ENCODE results near the gene PLPPR3.

The PLPPR3 gene

DNA sequence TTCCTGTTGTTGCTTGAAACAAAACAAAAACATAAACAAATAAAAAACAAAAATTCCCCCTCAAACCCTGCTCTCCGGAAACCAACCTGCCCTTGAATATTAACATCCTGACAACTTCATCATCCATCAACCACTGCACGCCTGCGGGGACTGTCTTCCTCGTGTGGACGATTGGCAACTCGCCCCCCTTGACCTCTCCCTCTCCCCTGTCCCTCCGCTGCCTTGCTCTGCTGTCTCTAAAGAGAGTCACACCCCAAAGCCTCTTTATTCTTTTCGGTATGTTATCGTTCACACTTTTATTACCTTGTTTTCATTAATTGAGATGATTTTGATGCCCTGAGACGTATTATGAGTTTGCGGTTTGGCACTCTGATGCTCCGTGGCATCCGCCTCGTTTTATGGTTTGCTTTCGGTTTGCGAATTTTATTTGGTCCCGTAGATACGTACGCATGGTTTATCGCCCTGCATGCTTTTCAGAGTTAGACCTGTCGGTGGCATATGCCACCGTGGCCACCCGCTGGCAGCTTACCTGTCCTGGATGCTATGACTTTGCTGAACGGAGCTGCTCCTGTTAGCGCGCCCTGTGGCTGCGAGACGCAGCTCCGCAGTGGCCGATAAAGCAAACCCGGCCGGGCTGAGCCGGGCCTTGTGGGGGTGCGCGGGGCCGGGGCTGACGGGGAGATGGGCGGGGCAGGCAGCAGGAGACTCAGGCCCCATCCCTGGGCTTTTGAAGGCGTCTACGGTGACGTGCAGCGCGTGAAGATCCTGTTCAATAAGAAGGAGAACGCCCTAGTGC is 13.9 kb downstream of the PLPPR3 start:
- DNase-seq, result no peak

DNA sequence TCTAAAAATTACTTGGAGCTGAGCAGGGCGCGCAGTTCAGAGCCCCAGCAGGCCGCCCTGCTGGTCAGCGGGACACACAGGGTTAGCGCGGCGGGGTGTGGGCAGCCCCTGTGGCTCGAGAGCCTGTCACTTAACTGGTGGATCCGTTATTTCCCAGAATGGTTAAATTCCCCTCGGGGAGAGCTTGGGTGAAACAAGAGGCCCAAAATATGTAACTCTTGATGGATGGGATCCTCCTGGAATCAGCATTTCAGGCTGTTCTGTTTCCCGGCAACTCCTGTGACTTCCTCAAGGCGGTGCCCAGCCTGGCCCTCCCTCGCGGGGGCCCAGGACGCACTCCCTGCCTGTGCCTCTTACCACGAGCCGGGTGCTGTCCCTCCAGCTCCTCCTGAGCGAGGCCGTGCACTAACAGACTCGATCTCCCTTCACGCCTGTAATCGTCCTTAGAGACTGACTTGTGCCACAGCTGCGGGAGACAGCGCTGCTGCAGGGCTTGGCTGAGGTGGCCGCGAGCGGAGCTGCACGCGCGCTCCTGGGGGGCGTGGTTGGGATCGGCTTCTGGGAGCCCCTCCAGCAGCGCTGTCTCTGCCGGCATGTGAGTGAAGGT is 14.8 kb downstream of the PLPPR3 start:
- no peak for DNase-seq

DNA sequence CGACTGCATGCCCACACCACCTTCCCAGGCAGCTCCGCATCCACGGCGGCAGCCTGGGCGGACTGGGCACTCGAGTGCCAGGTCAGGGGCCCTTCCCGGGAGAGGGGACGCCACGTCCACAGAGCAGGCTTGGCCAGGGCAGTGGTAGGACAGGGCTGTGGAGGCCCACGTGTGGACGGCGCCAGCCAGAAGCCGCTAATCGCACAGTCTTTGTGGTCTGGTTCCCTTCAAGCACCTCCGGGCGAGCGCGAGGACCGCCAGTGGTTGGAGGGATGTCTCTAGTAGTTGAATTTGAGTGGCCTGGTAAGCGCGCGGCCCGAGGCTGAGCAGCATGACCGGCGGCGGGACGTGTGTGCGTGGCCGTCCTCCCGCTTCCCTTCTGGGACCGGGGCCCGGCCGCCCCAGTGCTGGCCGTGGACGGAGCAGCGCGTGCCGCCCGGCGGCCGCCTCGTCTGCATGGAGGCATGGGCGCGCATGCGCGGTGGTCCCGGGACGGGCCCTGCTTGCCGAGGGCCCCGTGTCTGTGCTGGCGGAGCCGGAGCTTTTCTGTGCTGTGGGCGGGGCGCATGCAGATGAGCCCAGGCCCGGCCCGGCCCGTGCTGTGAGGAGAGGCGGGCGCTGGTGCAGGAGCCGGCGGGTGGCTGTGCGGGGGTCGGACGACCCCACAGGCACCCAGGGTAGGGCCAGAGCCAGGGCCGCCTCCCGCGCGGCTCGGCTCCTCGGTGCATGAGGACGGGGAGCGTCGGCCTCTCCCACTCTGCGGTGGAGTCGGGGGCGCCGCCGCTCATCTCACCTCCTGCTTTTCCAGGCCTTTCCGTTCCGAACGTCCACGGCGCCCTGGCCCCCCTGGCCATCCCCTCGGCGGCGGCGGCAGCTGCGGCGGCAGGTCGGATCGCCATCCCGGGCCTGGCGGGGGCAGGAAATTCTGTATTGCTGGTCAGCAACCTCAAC is 15.9 kb downstream of the PLPPR3 start:
- DNase-seq, result no peak

DNA sequence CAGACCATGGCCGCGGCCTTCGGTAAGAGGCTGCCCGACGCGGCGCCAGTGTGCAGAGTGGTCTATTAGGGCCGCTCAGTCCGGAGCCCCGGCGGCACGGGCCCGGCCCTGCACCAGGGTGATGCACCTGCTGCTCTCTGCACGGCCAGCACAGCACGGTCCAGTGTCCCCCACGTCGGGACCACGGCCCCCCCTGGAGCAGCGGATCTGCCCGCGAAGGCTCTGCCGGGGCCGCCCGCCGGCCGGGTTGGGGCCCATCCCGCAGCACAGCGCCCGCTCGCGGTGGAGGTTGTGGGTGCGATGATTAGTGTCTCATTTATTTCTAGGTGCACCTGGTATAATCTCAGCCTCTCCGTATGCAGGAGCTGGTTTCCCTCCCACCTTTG is 16.6 kb downstream of the PLPPR3 start:
- no peak for DNase-seq

DNA sequence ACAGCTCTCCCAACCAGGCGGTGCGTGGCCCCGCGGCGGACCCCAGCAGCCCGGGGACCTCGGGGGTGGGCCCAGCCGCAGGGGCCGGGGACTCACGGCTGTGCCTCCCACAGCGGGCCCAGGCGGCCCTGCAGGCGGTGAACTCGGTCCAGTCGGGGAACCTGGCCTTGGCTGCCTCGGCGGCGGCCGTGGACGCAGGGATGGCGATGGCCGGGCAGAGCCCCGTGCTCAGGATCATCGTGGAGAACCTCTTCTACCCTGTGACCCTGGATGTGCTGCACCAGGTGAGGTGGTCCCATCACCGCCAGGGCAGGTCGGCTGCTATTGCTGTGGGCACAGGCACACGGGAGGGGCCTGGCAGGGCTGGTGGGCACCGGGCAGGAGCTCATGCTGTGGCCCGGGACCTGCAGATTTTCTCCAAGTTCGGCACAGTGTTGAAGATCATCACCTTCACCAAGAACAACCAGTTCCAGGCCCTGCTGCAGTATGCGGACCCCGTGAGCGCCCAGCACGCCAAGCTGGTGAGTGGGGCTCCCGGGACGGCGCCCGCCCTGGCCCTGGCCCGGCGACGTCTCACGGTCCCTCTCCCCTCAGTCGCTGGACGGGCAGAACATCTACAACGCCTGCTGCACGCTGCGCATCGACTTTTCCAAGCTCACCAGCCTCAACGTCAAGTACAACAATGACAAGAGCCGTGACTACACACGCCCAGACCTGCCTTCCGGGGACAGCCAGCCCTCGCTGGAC is 17.2 kb downstream of the PLPPR3 start:
- no peak for DNase-seq

DNA sequence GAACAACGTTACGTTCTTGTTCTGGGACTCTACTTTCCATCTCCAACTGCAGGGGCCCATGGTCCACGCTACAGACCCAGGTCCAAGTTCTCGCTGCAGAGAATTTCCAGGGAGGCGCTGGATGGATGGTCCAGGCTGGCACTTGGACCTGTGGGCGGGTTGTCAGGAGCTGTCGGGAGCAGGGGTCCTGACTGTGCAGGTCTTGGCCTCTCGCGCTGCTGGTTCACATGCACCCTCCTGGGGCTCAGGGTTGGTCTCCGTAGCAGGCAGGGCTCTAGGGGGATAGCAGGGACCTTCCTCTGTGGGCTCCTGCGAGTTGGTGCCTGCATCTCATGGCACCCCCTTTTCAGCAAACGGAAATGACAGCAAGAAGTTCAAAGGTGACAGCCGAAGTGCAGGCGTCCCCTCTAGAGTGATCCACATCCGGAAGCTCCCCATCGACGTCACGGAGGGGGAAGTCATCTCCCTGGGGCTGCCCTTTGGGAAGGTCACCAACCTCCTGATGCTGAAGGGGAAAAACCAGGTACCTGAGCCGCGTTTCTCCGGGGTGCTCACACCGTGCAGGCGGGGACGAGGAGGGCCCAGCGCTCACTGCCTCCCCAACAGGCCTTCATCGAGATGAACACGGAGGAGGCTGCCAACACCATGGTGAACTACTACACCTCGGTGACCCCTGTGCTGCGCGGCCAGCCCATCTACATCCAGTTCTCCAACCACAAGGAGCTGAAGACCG is 17.9 kb downstream of the PLPPR3 start:
- DNase-seq, result no peak

DNA sequence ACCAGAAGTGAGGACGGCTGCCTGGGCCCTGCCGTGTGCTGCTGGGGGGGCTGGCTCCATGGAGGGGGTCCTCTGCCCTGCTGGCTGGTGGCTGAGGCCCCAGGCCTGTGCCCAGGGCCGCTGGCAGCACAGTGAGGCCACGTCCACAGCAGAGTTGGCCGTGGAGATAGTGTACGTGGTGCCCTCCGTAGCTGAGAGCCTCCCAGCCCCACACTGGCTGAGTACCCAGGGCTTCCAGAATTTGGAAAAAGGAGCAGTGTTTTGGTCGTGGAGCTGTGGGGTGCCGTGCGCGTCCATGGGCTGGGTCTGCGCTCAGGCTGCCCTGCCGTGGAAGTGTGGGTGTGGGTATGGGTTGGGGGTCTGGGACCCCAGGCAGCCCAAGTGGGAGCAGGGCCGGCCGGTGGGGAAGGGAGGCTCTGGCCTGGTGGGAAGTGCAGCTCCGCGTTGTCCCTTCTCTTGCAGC is 18.6 kb downstream of the PLPPR3 start:
- no peak for DNase-seq

DNA sequence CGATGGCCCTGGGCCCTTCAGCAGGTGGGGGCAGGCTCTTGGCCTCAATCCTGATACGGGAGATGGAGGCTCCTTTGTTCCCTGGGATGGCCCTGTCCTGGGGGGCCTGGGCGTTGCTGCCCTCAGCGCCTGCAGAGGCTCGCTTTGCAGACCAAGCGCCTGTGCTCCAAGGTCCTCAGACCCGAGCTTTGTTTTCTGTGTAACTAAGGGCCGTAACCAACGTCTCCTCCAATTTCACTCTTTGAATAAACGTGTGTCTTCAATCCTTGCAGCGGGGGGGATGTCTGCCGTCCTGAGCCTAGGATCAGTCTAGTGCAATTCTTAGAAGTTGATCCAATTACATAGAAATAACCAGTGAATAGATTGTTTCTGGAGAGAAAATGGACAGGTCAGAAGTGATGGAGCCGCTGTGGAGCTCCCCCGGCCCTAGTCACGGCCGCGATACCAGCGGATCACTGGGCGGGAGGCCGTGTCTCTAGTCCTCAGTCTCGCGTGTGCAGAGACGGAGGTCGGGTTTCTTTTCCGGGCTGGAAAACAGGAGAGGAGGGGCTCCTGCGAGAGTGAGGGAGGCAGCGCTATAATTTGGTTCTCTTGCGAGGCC is 19.2 kb downstream of the PLPPR3 start:
- no peak for DNase-seq

DNA sequence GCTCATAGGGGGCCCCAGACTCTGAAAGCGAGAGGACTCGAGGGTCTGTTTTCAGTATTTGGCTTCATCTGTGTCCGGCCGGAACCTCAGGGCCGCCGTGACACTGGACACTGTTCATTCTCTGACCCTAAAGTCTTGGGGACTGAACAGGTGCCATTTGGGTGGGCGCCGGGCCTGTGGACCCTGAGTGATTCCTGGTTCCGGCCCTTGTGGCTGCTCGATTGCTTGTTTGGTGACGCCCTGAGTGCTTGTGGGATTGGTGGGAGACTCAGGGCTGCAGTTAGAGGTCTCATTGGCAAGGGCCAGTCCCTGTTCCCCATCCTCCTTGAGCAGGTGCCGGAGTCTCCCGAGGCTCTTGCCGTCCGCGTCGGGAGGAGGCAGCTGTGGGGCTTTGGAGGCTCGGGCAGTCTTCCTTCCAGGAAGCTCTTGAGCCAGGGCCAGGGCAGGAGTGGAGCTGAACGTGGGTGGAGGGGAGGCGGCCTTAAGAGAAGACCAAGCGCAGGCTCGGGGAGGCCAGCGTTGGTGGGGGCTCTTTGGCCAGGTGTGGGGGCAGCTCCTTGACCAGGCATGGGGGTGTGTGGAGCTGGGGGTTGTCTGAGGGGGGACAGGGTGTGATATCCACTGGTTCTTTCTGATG is 19.8 kb downstream of the PLPPR3 start:
- DNase-seq, result no peak

DNA sequence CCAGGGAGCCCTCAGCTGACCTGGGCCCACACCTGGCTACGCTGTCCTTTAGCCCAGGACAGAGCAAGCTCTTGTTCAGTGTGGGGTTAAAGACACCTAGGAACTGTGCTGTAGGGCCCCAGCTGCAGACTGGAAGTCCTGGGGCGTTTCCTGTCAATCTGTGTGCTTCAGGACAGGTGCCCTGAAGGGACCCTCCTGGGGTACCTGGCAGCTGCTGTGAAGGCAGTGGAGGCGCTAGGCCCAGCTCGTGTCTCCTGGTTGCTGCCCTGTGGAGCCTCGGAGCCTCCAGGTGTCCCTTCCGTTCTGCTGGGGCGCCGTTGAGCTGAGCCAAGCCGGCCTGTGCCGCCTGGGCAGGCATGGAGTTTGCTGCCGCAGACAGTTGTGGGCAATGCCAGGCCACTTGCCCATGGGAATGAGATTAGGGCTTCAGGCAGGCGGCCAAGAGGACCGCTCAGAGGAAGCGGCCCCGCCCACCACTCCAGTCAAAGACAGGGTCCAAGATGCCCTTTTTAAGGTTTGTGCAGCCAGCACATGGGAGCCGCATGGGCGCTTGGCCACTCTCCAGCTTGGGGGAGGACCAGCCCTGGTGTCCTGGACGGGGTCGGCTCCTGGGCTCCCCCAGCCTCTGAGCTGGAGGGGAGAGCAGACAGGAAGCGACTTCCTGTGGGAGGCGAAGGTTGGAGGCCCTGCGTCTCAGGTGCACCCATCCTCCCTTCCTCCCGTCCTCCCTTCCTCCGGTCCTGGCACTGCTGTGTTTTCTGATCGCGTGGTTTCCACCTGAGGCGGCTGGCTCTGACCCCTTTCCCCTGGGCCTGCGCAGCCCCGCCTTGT is 20.5 kb downstream of the PLPPR3 start:
- peak; percentile 48 for DNase-seq

DNA sequence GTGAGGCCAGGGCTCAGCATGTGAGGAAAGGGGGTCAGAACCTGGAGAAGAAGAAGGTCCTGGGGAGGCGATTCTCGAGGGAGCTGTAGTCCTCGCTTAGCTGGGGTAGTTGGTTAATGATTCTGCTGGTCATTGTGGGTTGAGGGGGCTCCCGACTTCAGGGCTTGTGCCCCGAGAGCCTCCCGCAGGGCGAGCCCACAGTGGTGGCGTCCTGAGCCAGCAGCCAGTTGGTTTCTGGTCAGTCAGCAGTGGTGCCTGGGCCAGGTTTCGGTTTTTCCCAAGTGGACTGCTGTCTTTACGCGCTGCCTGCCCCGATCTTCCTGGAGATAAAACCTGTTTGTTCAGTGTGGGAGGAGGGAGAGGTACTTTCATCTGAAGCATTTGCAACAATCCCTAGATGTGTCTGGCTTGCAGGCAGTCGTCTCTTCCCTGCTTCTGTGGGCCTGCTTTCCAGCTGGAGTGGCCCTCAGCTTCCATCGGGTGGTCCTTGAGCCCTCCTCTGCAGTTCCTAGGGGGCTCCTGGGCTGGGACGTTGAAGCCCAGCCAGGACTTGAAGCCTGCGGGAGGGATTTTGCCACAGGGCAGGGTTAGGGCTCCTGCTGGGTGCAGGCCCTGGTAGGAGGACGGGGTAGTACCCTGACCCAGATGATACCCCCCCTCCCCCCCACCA is 21.3 kb downstream of the PLPPR3 start:
- DNase-seq, result peak; percentile 45

DNA sequence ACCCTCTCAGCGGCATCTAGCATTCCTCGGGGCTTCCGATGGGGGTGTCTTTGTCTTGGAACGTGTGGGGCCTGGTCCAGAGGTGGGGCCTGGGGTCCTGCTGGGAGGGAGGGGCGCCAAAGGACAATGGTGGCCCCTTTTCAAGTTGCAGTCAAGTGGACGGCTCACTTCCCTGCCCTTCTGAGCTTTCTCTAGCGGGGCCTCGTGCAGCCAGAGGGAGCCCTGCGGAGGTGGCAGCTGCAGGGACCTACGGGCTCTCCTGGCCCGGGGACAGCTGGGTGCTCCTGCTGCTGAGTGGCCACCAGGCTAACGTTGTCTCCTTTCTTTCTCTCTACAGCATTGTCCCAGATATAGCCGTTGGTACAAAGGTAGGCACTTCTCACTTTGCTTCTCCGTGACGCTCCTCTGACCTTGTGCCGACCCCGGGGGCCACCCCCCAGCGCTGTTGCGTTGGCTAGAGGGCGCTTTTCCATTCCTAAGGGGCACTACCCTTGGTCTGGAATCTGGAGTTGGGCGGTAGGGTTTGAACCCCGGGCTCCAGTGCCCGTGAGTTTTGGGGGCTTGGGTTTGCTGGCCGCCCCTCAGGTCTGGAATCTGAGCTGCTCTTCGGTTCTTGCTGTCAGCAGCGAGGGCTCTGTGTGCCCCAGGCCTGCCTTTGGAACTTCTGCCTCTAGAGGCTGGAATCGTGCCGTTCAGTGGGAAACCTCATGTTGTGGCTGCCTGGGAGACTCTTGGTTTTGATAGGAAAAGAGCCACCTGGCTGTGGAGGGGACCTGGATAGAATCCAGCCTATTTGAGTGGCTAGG is 22.5 kb downstream of the PLPPR3 start:
- DNase-seq, result no peak

DNA sequence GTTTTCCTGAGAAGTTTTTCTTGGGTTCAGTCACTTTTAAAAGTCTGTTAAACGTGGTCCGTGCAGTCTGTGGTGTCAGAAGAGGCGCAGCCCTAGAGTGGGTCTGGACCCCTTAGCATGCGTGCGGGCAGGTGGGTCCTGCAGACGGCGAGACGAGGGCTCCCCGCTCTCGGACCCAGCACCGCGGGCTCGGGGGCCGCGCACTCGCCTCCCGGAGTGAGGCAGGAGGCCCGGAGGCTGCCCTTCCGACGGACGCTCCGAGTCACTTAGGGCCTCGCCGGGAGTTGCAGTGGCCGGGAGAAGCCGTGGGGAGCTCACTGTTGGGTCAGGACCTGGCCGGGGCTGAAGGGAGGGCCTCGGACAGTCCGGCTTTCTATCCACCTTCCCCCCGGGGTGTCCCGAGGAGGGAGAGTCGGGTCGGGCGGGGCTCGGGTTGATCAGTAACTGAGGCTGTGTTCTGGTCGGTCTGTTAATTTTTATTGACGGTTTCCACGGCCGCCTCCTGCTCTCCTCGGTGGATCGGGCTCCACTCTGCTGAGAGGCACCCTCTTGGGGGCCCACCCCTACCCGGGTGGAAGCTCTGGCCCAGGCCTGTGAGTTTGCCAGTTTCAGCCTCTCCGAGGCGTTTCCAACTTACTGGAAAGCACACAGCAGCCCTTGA is 23.2 kb downstream of the PLPPR3 start:
- DNase-seq, result peak; percentile 29

DNA sequence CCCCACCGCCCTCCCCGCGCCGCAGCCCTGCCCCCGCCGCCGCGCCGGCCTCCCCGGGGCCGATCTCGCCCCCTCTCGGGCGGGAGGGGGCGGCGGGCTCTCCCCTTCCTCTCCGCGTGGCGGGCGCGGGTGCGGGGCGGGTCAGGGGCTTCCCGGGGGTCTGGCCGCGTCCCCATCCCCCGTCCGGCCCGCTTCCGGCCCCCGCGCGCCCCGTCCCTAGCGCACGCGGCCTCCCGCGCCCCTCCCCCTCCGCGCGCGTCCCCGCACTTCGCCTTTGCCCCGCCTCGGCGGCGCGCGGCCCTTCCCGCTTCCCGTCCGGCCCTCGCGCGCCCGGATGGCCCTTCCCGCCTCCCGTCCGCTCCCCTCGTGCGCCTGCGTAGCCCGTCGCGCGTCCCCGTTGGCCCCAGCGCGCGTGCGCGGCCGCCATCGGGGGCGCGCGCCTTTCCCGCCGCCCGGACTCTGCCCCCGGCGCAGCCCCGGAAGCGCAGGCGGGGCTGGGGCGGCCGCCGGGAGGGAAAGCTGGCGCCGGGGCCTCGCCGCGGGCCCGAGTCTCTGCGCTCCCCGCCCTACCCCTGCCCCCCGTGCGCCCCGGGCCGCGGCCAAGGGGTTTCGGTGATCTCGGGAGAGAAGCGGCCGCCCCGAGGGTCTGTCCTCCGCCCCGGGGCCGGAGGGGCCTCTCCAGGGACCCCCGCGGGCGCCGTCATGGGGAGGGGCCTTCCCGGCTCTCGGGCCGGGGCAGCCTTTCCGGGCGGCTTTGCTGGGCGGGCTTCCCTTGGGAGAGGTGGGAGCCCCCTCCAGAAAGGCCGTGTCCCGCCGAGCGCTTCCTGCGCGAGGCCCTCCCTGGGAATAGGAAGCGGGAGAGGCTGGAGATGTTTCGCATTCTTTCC is 24.0 kb downstream of the PLPPR3 start:
- peak; percentile 37 for DNase-seq

DNA sequence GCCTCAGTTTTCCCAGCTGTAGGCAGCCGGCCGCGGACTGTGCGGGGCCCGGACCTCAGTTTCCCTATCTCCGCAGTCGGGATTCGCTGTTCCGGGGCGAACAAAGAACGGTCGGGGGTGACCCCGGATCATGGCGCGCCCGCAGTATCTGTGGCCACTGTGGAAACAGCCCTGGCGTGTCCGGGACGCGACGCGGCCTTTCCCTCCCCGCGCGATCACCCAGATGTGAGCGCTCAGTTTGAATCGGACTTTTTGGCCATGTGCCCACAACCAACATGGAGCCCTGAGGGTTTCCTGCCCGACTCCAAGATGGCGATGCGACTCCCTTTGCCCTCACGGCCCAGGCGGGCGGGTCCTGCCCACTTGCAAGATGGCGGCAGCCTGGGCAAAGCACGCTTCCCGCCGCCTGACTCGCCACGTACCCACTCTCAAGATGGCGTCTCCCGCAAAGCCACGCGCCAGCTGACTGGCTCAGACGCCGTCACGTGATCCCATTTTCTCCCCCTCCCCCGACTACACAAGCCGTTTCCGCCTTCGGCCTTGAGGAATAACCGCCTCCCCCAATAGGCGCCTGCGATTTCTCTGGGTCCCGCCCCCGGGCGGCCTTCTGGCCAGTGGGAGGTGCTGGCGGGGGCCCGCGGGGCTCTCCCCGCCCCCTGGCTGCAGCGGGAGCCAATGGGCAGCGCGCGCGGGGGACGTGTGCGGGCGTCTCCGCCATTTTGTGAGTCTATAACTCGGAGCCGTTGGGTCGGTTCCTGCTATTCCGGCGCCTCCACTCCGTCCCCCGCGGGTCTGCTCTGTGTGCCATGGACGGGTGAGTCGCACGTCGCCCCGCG is 24.8 kb downstream of the PLPPR3 start, which contains the start of gene PTBP1:
TSS of gene PTBP1 (plus strand) at position 761 of the 836 bp plus-strand sequence. CDS start at position 807, 46 bp downstream.
- DNase-seq, result peak; percentile 100
